ENCODE measurements around the gene ARFGEF3.
"Not testable (repeated sequence)": the region's sequence is repeated elsewhere in the genome, so short reads cannot be mapped to it uniquely, and the experiment has no call there.

ARFGEF3 gene

GRCh38 chr6:138212530-138212929 is 50.8 kb downstream of the ARFGEF3 start:
- not testable (repeated sequence) for DNase-seq

- no peak for DNase-seq
These were observed 53.5 kb downstream of the ARFGEF3 start for GRCh38 chr6:138215093-138215782.

- DNase-seq, result no peak
These were observed 56.7 kb downstream of the ARFGEF3 start, which contains the start of gene PBOV1 for GRCh38 chr6:138218449-138218848. Gene PBOV1 (minus strand): TSS chr6:138218491. CDS start chr6:138218395, 96 bp downstream.

- DNase-seq, result no peak
These were observed 57.7 kb downstream of the ARFGEF3 start for GRCh38 chr6:138219398-138219797.

- DNase-seq, result no peak
These were observed 58.2 kb downstream of the ARFGEF3 start for GRCh38 chr6:138219901-138220300.

GRCh38 chr6:138222901-138223546 is 61.3 kb downstream of the ARFGEF3 start:
- no peak for DNase-seq

- DNase-seq, result no peak
These were observed 64.2 kb downstream of the ARFGEF3 start for GRCh38 chr6:138225953-138226352.

- no peak for DNase-seq
These were observed 65.1 kb downstream of the ARFGEF3 start for GRCh38 chr6:138226700-138227315.

- DNase-seq, result no peak
These were observed 65.6 kb downstream of the ARFGEF3 start for GRCh38 chr6:138227316-138227781.

- DNase-seq, result no peak
These were observed 67.3 kb downstream of the ARFGEF3 start for GRCh38 chr6:138229072-138229471.

GRCh38 chr6:138229663-138230179 is 68.0 kb downstream of the ARFGEF3 start:
- DNase-seq, result no peak

GRCh38 chr6:138230221-138230620 is 68.5 kb downstream of the ARFGEF3 start:
- no peak for DNase-seq

- no peak for DNase-seq
These were observed 69.1 kb downstream of the ARFGEF3 start for GRCh38 chr6:138230759-138231380.

- DNase-seq, result no peak
These were observed 69.7 kb downstream of the ARFGEF3 start for GRCh38 chr6:138231381-138231886.

GRCh38 chr6:138234363-138234762 is 72.6 kb downstream of the ARFGEF3 start:
- no peak for DNase-seq

- DNase-seq, result no peak
These were observed 73.5 kb downstream of the ARFGEF3 start for GRCh38 chr6:138235205-138235604.

GRCh38 chr6:138235693-138236092 is 74.0 kb downstream of the ARFGEF3 start:
- DNase-seq, result no peak

GRCh38 chr6:138237463-138237862 is 75.7 kb downstream of the ARFGEF3 start:
- DNase-seq, result no peak

GRCh38 chr6:138238368-138238767 is 76.6 kb downstream of the ARFGEF3 start:
- DNase-seq, result no peak

GRCh38 chr6:138239774-138240173 is 78.0 kb downstream of the ARFGEF3 start:
- DNase-seq, result no peak

- no peak for DNase-seq
These were observed 78.9 kb downstream of the ARFGEF3 start for GRCh38 chr6:138240476-138241245.

GRCh38 chr6:138241381-138241780 is 79.6 kb downstream of the ARFGEF3 start:
- no peak for DNase-seq

All from activated T-cell treated with anti-CD3 and anti-CD28 coated beads for 4 hours (primary cell).